NCI-H226 (cell line): Measurements from ENCODE around the gene ARMH2.

Experiments
- DNase-seq: peaks from one replicate; pipeline ENCODE4 v3.0.0-alpha.2; 2015

The ARMH2 gene

DNA sequence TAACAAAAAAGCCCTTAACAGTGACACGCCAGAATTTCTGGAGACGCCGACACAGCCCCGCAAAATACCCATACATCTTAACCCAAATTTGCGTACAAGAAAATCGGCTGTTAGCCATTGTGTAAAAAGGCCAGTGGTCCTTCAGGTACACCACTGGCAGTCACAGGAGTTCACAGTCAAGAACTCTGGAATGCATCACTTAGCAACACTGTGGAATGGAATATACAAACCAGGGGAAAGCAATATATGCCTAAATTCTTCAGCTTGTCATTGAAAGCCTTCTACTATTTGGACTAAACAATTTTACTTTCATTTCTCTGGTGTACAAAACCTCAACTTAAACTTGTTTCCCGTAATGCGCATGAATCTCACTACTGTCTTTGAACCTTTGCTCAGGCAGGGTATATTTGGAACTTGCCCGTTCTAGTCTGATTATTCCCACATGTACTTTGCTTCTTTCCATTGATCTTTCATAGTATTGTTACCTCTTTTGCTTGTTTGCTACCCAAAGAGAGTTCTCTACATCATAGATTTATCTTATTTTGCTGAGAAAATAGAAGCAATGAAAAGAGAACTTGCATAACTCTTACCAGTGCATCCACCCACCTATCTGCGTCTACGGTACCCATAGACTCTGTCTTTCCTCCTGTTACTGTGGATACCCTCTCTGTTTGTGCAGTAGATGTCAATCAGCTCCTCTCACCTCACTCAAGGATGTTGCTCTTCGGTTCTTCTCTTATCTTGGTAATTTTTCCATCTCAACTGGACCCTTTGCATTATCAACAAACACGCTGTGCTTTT is at the start of gene ARMH2:
Gene ARMH2, minus strand, starts transcription at position 178 of the 801 bp plus-strand sequence. Its CDS starts 60 bp downstream, at position 118.
- DNase-seq = no peak

DNA sequence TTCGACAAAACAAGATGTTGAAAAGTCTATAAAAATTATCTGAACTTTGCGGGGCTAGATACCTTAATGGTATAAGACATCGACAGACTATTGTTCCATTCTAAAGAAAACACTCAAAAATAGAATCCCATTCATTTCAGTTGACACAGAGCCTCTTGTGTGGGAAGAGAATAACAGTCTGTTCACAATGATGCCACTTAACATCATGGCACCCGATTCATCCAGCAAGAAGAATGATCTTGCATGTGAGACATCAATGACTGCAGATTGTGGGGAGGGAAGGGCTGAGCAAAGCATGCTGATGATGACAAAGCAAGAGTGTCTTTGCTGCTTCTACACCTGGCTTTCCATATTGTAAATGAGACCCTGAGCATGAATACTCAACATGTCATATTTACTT is 49.7 kb upstream of the ARMH2 start:
- no peak for DNase-seq

GRCh38 chr6:24847402-24847801 is 48.7 kb upstream of the ARMH2 start:
- no peak for DNase-seq

DNA sequence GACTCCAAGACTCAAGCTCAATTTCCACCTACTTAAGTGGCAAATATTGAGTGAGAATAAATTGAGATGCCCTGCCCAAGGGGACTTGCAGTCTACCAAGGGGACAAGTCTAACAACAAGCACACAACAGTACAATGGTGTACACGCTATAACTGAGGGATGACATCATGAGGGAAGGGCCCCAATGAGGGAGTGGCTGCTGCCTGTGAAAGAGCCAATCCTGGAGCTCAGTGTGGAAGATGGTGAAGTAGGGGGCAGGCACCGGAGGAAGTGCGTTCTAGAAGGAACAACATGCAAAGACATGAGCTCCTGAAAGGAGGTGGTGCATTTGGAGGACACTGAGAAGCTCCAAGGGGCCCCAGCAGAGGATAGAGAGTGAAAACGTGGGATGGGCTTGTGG is 46.9 kb upstream of the ARMH2 start:
- no peak for DNase-seq

DNA sequence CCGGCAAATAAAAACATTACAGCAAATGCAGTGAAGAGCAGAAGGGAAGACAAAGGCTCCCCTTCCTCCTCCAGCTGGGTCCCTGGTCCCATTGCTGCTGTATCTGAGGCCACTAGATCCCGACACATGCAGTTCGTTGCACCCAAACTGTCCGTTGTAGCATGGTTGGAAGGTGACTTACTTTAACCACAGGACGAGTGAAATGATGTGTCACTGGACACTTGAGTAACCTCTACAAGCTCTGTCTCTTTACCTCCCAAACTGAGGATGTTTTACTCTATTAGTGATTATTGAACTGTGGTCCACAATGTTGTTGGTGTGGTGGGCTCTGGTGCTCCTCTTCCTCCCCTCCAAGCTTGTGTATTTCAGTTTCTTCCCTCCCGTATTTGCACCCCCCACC is 46.2 kb upstream of the ARMH2 start:
- DNase-seq = no peak

DNA sequence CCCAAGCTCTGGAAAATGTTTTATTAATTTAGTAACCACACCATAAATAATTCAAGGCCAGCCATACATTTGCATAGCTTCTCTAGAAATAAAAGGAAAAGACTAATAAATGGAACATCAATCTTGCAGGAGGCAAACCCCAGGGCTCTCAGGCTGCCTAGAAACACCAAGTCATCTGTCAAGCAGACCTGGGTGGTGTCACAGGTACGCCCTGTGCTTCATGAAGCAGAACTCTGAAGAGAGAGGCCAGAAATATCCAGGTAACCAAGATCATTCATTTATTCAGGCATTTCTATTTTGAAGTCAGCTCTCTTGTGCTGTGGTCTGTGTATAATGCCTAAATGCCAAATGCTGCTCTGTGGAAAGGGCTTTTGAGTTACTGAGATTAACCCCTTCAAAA is 45.3 kb upstream of the ARMH2 start:
- no peak for DNase-seq

GRCh38 chr6:24840187-24840586 is 41.5 kb upstream of the ARMH2 start:
- no peak for DNase-seq

DNA sequence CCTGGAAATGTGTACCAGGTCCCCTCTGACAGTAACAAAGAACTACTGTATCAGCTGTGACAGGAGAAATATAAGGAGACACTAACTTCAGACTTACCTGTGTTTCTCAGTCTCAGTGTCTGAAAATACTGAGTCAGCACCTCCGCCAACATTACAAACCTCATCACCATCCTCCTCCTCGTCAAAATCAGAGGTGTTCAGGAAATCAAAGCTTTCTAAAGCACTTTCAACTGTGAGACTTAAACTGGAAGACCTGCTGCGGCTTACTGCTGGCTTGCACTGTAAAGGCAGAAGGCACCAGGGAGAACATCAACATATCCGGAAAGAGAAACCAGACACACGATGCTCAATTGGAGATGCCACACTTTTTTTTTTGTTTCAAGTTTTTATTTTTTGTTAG is 40.3 kb upstream of the ARMH2 start:
- no peak for DNase-seq

DNA sequence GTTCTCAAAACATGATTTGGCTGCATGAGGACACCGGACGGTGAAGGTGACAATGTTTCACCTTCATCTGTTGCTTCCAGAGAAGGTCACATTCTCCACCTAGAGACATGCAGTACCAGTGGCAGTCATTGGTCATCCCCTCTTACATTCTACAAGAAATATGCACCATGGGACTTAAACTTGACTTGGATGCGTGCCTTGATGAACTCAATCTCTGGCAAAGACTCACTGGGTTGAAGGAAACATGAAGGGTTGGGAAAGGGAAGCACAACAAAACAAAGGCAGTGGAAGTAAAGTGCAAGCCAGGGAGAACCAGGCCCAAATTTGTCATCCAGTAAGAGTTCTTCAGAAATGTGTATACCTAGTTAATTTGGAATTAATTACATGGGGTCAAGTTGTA is 39.4 kb upstream of the ARMH2 start:
- DNase-seq = no peak

DNA sequence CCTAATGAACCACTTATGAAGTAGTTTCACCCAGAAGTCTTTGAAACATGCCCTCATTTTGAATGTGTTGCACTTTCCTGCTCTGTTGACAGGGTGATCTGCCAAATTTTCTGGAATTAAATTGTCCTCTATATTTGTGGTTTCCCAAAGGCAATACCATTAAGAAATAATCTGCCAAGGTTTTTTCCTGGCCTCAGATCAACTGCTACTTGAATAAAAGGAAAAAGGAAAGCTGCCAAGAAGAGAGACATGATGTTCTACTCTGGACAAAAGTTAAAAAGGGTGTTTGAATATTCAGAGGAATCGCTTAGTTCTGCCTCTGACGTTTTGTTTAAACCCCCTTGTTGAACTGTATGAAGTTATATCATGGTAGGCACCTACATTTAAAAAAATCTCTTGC is 37.4 kb upstream of the ARMH2 start:
- no peak for DNase-seq

DNA sequence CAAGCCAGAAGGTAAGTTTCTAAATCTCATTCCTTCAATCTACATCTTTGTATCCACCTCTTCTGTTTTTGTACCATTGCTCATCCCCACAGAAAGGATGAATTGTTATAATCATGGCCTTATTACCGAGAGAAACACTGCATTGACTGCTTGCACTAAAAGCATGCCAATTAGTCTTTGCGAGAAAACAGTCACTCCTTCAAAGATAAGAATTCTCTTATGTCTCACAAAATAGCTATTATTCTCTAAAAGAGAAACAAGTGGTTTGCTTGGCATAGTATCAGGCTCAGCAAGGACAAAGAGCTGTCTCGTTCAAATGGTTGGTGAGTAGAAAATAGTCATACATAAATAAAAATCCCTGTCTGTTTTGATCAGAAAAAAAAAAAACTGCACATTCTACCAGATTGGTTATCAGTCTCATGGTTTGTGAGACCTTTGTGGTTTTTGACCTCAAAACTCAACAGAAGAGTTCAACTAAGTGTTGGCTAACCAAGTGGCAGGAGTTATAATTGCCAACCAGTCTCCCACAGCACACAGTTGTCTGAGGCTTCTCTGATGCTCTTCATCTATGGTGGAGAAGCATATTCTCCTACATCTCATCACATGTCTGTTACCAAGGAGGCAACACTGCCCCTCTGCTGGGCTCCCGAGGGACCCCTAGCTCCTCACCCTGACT is 35.1 kb upstream of the ARMH2 start:
- DNase-seq = no peak

GRCh38 chr6:24832794-24833193 is 34.1 kb upstream of the ARMH2 start:
- DNase-seq = no peak

DNA sequence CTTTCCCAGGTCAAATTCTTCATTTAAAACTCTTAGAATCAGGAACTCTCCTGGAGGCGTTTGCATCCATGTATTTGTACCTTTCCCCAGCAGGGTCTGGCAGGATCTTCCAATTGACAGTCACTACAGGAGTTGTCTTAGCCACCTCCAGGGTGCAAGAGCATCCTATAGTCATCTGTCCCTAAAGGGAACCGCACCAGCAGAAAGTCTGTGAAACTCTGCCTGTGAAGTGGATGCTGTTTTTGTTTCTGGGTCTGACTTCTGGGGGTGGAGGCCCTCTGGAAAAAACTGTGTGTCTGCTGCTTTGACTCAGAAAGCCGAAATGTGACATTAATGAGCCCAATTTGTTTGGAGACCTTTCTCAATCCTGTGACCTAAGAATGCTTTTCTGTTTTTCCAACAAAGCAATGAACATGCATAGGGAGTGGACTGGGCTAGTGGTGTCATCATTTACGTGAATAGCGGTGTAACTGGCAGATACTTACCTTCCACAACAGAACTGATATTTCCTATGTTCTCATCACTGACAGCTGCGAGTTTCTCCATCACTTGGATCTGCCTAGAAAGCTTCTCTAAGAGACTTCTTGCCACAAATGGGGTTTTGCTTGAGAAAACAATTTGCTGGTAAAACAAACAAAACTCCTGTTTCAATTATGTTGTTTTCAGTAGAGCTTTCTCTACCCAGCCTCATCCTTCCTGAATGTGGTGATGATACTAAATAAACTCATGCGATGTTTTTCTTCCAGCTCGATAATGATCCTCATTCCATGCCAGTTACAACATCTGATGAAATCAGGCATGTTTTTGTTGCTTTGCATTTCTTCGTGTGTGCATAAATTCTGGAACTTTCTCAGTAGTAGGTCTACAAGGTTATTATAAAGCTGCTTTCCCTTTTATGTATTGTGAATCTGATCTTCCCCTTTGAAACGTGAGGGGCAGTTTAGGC is 33.3 kb upstream of the ARMH2 start:
- no peak for DNase-seq

GRCh38 chr6:24829657-24830056 is 30.9 kb upstream of the ARMH2 start:
- no peak for DNase-seq

GRCh38 chr6:24827970-24828369 is 29.3 kb upstream of the ARMH2 start:
- DNase-seq = no peak

DNA sequence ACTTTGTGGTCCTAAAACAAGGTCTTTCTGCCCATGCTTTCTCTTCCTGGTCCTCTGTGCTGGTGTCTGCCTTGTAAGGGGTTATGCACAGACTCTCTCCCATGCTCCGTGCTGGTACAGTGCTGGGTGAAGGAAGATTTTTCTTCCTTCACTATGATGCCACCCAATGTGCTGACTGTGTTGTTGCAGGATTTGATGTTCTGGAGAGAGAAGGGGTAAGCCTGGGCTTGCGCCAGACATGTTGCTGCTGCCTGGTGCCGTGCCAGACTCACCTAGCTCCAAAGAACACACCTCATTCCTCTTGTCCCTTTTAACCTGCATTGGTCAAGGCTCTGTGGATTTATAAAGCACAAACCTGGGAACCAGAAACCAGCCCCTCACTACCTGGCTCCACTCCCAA is 28.4 kb upstream of the ARMH2 start:
- peak; percentile 16 for DNase-seq

GRCh38 chr6:24825130-24825630 is 26.5 kb upstream of the ARMH2 start:
- DNase-seq = no peak

DNA sequence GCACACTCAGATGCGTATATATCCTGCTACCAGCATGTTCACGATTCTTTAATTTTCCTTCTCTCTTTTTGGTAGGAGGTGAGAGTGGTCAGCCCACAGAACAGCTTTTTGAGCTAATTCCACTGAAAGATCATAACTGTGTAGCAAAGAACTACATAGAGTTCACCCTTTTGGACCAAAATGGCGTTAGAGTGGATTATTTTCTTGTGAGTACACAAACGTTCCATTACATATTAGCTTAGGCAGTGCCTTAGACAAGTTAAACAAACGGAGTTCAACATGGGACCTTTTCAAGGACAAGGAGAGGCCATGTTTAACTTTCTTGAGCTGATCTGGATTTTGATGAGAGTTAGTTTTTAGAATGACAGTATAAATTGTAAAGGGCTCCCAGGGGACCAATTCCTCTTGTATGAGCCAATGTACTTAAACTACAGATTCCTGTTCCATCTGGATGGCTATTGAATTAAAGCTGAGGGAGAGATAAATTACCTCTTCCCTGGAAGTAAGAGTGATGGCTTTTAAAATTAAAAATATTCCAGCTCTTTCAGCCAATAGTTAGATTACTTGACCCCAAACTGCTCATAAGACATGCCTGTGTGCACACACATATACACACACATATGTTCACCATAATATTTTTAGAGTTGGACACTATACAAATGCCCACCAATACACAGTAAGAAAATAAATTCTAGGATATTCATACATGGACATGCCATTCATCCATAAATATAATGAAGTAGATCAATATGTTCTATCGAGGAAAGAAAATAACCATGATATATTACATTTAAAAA is 25.6 kb upstream of the ARMH2 start:
- no peak for DNase-seq

DNA sequence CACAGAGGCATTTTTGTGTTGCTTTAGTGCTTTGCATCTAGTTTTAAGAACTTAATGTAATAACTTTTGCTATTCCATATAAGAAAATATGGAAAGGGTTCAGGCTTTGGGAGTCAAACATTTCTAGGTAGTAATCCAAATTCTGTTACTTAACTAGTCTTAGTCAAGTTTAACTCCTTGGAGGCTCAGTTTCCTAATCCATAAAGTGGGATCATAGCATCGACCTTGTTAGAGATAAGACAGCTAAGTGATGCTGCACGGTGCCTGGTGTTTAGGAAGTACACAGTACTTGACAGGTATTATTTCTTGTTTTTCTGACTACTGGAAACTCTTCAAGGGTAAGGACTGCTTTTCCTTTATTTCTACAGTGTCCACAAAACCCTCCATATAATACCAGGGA is 24.5 kb upstream of the ARMH2 start:
- no peak for DNase-seq

DNA sequence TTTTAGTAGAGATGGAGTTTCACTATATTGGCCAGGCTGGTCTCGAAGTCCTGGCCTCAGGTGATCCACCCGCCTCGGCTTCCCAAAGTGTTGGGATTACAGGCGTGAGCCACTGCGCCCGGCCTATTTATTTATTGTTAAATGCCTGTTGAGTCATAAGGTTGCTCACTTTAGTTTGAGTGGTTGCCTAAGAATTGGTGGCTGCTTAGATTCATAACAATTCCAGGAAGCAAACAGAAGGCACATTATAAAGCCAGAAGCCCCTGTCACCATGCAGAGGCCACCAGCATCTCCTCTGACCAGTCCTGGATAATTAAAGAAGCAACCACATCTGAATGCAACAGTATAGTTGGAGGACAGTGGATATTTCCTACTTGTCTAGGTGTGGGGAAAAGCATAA is 24.0 kb upstream of the ARMH2 start:
- DNase-seq = no peak

DNA sequence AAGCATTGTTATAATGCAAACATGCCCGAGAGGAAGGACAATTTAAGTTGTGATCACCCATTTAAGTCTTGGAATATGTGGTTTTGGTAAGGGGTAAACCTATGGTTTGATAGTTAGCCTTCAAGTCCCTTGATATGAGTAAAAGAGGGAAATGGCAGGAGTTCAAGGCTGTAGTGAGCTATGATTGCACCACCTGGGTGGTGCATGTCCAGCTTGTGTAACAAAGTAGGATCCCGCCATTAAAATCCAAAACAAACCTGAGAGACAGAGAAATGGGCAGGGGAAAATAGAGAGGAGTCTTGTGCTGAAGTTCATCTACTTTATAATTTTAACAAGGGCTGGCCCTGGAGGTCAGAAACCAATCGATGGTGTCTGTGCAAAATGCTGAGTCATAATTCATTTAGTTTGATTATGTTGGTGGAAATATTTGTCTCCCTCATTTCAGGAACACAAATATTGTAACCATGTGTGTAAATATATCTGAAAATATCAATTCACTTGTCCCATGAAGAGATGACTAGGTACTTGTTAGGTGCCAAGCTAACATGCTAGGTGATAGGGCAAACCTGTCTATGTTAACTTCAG is 23.2 kb upstream of the ARMH2 start:
- DNase-seq = no peak

GRCh38 chr6:24818346-24818745 is 19.6 kb upstream of the ARMH2 start:
- DNase-seq = no peak
